HFF-Myc (cell line): ENCODE data around the gene CORIN.

Source experiments
- DNase-seq: peaks from one replicate; pipeline ENCODE4 v3.0.0-alpha.2; 2011; ENCODE audit warnings: low read depth; ENCODE audit errors: extremely low read depth
- H3K4me3 ChIP-seq: replicated peaks from 2 replicates; pipeline ENCODE4 v1.5.1; 2011; ENCODE audit warnings: low read depth, mild to moderate bottlenecking, control low read depth, low read length
- TF ChIP-seq, protein P1 (sequence below): IDR thresholded peaks from 2 replicates; pipeline ENCODE4 v1.5.1; 2012; ENCODE audit warnings: mild to moderate bottlenecking, low read depth, low read length, control low read depth; ENCODE audit errors: missing control alignments

Gene CORIN

DNA sequence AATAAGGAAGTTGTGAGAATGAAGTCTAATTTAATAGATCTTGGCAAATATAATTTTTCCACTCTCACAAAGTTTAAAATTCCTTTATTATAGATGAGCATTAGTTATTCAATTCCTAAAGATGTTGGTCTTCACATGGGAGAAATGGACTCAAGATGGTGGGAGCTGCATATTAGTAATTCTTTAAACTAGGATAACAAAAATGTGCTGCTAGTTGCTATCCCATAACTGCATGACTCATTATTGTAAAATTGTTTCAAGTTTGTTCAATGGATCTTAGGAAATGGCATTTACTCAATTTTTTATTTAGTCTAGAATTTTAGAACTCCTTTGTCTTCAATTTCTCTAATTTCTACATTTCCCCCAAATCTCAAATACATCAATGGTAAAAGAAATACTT lies 197.0 kb downstream of the CORIN start:
- no peak for DNase-seq
- no peak overlapping the region for H3K4me3 ChIP-seq
- TF ChIP-seq, protein P1, sequence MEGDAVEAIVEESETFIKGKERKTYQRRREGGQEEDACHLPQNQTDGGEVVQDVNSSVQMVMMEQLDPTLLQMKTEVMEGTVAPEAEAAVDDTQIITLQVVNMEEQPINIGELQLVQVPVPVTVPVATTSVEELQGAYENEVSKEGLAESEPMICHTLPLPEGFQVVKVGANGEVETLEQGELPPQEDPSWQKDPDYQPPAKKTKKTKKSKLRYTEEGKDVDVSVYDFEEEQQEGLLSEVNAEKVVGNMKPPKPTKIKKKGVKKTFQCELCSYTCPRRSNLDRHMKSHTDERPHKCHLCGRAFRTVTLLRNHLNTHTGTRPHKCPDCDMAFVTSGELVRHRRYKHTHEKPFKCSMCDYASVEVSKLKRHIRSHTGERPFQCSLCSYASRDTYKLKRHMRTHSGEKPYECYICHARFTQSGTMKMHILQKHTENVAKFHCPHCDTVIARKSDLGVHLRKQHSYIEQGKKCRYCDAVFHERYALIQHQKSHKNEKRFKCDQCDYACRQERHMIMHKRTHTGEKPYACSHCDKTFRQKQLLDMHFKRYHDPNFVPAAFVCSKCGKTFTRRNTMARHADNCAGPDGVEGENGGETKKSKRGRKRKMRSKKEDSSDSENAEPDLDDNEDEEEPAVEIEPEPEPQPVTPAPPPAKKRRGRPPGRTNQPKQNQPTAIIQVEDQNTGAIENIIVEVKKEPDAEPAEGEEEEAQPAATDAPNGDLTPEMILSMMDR: no peak

DNA sequence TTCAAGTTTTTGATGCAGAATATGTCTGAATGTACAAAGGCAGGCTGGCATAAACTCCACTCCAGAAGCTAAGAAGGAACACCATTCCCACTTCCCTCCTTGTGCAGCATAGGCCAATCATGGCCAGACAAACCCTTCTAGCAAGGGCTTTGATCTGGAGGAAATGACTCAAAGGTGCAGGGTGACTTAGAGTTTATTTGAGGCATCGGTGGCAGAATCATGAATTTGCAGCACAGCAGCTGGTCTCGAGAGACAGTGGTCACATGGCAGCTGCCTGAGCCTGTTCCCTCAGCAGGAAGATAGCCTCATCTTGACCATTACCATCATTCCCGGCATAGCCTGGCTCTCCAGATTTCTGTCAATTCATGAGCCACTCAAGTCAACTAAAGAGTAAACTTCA lies 198.3 kb downstream of the CORIN start:
- H3K4me3 ChIP-seq: no peak overlapping the region
- TF ChIP-seq, protein P1: no peak
- no peak for DNase-seq

DNA sequence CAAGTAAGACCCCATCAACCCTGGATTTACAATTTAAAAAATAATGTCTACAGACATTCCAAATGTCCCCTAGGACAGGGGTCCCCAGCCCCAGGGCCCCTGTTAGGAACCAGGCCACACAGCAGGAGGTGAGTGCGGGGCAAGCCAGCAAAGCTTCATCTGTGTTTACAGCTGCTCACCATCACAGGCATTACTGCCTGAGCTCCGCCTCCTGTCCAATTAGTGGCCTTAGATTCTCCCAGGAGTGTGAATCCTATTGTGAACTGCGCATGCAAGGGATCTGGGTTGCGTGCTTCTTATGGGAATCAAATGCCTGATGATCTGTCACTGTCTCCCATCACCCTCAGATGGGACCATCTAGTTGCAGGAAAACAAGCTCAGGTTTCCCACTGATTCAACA lies 206.7 kb downstream of the CORIN start:
- no peak overlapping the region for H3K4me3 ChIP-seq
- TF ChIP-seq, protein P1: no peak
- DNase-seq: no peak

- TF ChIP-seq, protein P1: no peak
- no peak overlapping the region for H3K4me3 ChIP-seq
- no peak for DNase-seq
Observed at GRCh38 chr4:47624031-47624441, 213.8 kb downstream of the CORIN start.

GRCh38 chr4:47621181-47621580 lies 216.7 kb downstream of the CORIN start:
- TF ChIP-seq, protein P1: no peak
- no peak overlapping the region for H3K4me3 ChIP-seq
- DNase-seq: no peak

GRCh38 chr4:47619691-47620090 lies 218.2 kb downstream of the CORIN start:
- no peak overlapping the region for H3K4me3 ChIP-seq
- TF ChIP-seq, protein P1: no peak
- no peak for DNase-seq

DNA sequence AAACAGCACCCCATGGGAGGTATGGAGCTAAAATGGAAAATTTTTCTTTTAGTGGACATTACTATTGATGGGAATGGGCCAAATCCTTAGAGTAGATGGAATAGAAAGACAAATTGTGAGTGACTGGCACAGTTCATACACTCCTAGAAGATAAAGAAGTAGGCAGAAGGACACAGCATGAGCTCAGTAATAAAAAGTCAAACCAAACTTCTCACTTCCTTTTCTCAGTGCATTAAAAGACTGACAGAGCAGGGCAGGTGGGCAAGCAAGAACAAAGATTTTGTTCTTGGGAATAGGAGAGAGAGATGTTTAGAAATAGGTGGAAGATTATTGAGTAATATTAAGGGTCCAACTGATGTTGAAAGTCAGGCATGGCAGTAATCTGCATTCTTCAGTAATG lies 220.3 kb downstream of the CORIN start:
- TF ChIP-seq, protein P1: no peak
- DNase-seq: no peak

More for the DNA sequence above, 220.3 kb downstream of the CORIN start:
- H3K4me3 ChIP-seq: no peak overlapping the region
